HG02870 (cell line): Measurements from ENCODE around the gene BABAM2.

Experiments used
- ATAC-seq: cut with Tn5 transposase; IDR thresholded peaks from one replicate; pipeline ENCODE4 v1.9.1; 2021; ENCODE audit warnings: mild to moderate bottlenecking, moderate library complexity; ENCODE audit not compliant: unreplicated experiment

Gene BABAM2

GRCh38 chr2:28387082-28387960 is 496.8 kb downstream of the BABAM2 start:
- no peak for ATAC-seq
